Stimulated activated CD8-positive, alpha-beta memory T cell treated with anti-CD3 and anti-CD28 coated beads, Interleukin-12 subunit alpha, Interleukin-12 subunit beta, amount 100 ng/mL, for 24 hours (primary cell): ENCODE measurements around the gene PXDN.

ENCODE experiments used
- DNase-seq: peaks from one replicate; pipeline ENCODE4 v3.0.0-alpha.2; 2020; ENCODE audit errors: extremely low read depth

Gene PXDN

GRCh38 chr2:1610096-1610485 is 134.2 kb downstream of the PXDN start:
- no peak for DNase-seq

GRCh38 chr2:1609485-1610095 is 134.7 kb downstream of the PXDN start:
- DNase-seq = no peak

- DNase-seq = no peak
Observed at GRCh38 chr2:1609040-1609439, 135.3 kb downstream of the PXDN start.

GRCh38 chr2:1607971-1608688 is 136.2 kb downstream of the PXDN start:
- no peak for DNase-seq

GRCh38 chr2:1607236-1607920 is 136.9 kb downstream of the PXDN start:
- no peak for DNase-seq

- no peak for DNase-seq
Observed at GRCh38 chr2:1606421-1607235, 137.7 kb downstream of the PXDN start.

- DNase-seq = no peak
Observed at GRCh38 chr2:1606046-1606400, 138.3 kb downstream of the PXDN start.

GRCh38 chr2:1605102-1606045 is 138.9 kb downstream of the PXDN start:
- DNase-seq = no peak

GRCh38 chr2:1603521-1603920 is 140.8 kb downstream of the PXDN start:
- no peak for DNase-seq

- DNase-seq = no peak
Observed at GRCh38 chr2:1603059-1603458, 141.3 kb downstream of the PXDN start.

GRCh38 chr2:1602278-1603010 is 141.9 kb downstream of the PXDN start:
- DNase-seq = no peak

- no peak for DNase-seq
Observed at GRCh38 chr2:1601471-1602277, 142.6 kb downstream of the PXDN start.

- no peak for DNase-seq
Observed at GRCh38 chr2:1601067-1601412, 143.3 kb downstream of the PXDN start.

- DNase-seq = no peak
Observed at GRCh38 chr2:1600191-1601066, 143.9 kb downstream of the PXDN start.

- no peak for DNase-seq
Observed at GRCh38 chr2:1599301-1600085, 144.8 kb downstream of the PXDN start.

- no peak for DNase-seq
Observed at GRCh38 chr2:1598800-1599199, 145.5 kb downstream of the PXDN start.

- no peak for DNase-seq
Observed at GRCh38 chr2:1598041-1598710, 146.1 kb downstream of the PXDN start.
